GM12878 (cell line): ENCODE measurements around the gene RNF175. TPM values are rescaled to one million over a fixed set of nuclear protein-coding genes. Genes with fewer than 3 reads are reported as not detected.

Experiments used
- ATAC-seq: fragments of 200-7000 bp; cut with Tn5 transposase; 3 replicates; pipeline ENCODE4 v1.9.1; 2020; ENCODE audit warnings: mild to moderate bottlenecking, moderate library complexity
- BruUV-seq: library from RNA; stranded (reverse); fragments of 400-500 nt; replicated peaks from 2 replicates; lab custom pipeline; 2021; lab: Mats Ljungman, UMichigan
- CTCF ChIA-PET: fragments of 300-600 bp; sonication (Branson Sonifier 250); formaldehyde crosslinking; extraction: SDS; loops from one replicate; lab custom pipeline; 2021; ENCODE audit warnings: inconsistent platforms; lab: Yijun Ruan, JAX
- POLR2A ChIA-PET: fragments of 350-600 bp; formaldehyde crosslinking; extraction: SDS; loops from one replicate; lab custom pipeline; 2021; ENCODE audit warnings: inconsistent platforms; lab: Charles Lee
- RAD21 ChIA-PET: fragments of 300-600 bp; sonication (Branson Sonifier 250); formaldehyde crosslinking; loops from one replicate; lab custom pipeline; 2023; ENCODE audit warnings: antibody characterized with exemption; ENCODE audit not compliant: unreplicated experiment; lab: Charles Lee
- SMC1A ChIA-PET: fragments of 300-600 bp; sonication (Branson Sonifier 250); formaldehyde crosslinking; loops from one replicate; lab custom pipeline; 2023; ENCODE audit not compliant: unreplicated experiment, uncharacterized antibody; lab: Charles Lee
- DNase-seq: peaks from one replicate; pipeline ENCODE4 v3.0.0-alpha.2; 2011; ENCODE audit warnings: low read depth, low spot score
- FAIRE-seq: peaks from 3 replicates; lab custom pipeline; 2011; peaks lifted over from hg19 to GRCh38; lab: Jason Lieb, UNC
- H2AFZ ChIP-seq: 2 replicates; pipeline ENCODE4 v1.6.0; 2011; ENCODE audit warnings: low read depth, low read length, control low read depth; ENCODE audit not compliant: control insufficient read depth
- H3K27ac ChIP-seq: 2 replicates; pipeline ENCODE4 v1.5.1; 2011; ENCODE audit warnings: control low read depth; ENCODE audit not compliant: control insufficient read depth, insufficient read depth
- H3K27me3 ChIP-seq, 2 experiments: replicated peaks in 1 of 2; 2 replicates each; pipeline versions ENCODE4 v1.6.0 to v1.6.1; 2011; ENCODE audit warnings: low read length in 1 of 2; ENCODE audit not compliant: control insufficient read depth in 2 of 2, insufficient read depth in 2 of 2
- H3K36me3 ChIP-seq, 2 experiments: 2 replicates each; pipeline ENCODE4 v1.5.1; 2011; ENCODE audit warnings: low read length in 1 of 2; ENCODE audit not compliant: control insufficient read depth in 2 of 2, insufficient read depth in 2 of 2
- H3K4me1 ChIP-seq: 2 replicates; pipeline ENCODE4 v1.6.1; 2011; ENCODE audit warnings: mild to moderate bottlenecking, low read length, moderate library complexity, mixed read lengths; ENCODE audit not compliant: control insufficient read depth, insufficient read depth
- H3K4me2 ChIP-seq: 2 replicates; pipeline ENCODE4 v1.6.0; 2011; ENCODE audit warnings: control low read depth; ENCODE audit not compliant: control insufficient read depth, insufficient read depth
- H3K4me3 ChIP-seq: fragments of 200-600 bp; sonication (generic); 2 replicates; pipeline ENCODE4 v1.5.1; 2016
- H3K79me2 ChIP-seq: 2 replicates; pipeline ENCODE4 v1.6.0; 2011; ENCODE audit warnings: low read length; ENCODE audit not compliant: control insufficient read depth, insufficient read depth
- H3K9ac ChIP-seq: 2 replicates; pipeline ENCODE4 v1.8.0; 2011; ENCODE audit warnings: low read length, control low read depth, mixed read lengths; ENCODE audit not compliant: control insufficient read depth, insufficient read depth
- H3K9me3 ChIP-seq: replicated peaks from 3 replicates; pipeline ENCODE4 v1.5.1; 2011; ENCODE audit warnings: mild to moderate bottlenecking, low read length; ENCODE audit not compliant: control insufficient read depth, insufficient read depth
- H4K20me1 ChIP-seq: 2 replicates; pipeline ENCODE4 v1.6.0; 2011; ENCODE audit not compliant: control insufficient read depth, insufficient read depth
- BRCA1 ChIP-seq: IDR thresholded peaks from 2 replicates; pipeline ENCODE4 v1.6.1; 2011; ENCODE audit warnings: low read depth, low read length, improper control_type of control experiment
- CBX5 ChIP-seq: sonication (generic); IDR thresholded peaks from 2 replicates; pipeline ENCODE4 v1.6.1; 2016; ENCODE audit warnings: low read depth, moderate library complexity, mild to moderate bottlenecking, inconsistent platforms
- E2F8 ChIP-seq: fragments of 450-650 bp; IDR thresholded peaks from 2 replicates; pipeline ENCODE4 v1.6.1; 2018; ENCODE audit warnings: mild to moderate bottlenecking, low read depth, moderate library complexity; ENCODE audit not compliant: partially characterized antibody
- EGR1 ChIP-seq, 2 experiments: IDR thresholded peaks; 1 replicate in 1 of 2; 2 replicates in 1 of 2; pipeline ENCODE4 v1.6.1; 2011 to 2012; ENCODE audit warnings: low read depth in 2 of 2, low read length in 2 of 2, borderline replicate concordance in 1 of 2, mild to moderate bottlenecking in 1 of 2, moderate library complexity in 1 of 2
- GATAD2B ChIP-seq: fragments of 450-650 bp; conservative IDR thresholded peaks from 2 replicates; pipeline ENCODE4 v1.6.1; 2017; ENCODE audit warnings: low read depth, mild to moderate bottlenecking, moderate library complexity
- IRF4 ChIP-seq: IDR thresholded peaks from 2 replicates; pipeline ENCODE4 v1.6.1; 2011; ENCODE audit warnings: low read depth, low read length
- KLF5 ChIP-seq: fragments of 450-650 bp; IDR thresholded peaks from 2 replicates; pipeline ENCODE4 v1.6.1; 2014; ENCODE audit warnings: mild to moderate bottlenecking; ENCODE audit not compliant: partially characterized antibody
- NBN ChIP-seq: fragments of 450-650 bp; IDR thresholded peaks from 2 replicates; pipeline ENCODE4 v1.6.1; 2016
- RBBP5 ChIP-seq: fragments of 200-600 bp; sonication (generic); conservative IDR thresholded peaks from 2 replicates; pipeline ENCODE4 v1.6.1; 2016
- RELB ChIP-seq: fragments of 450-650 bp; IDR thresholded peaks from 2 replicates; pipeline ENCODE4 v1.6.1; 2017; ENCODE audit warnings: low read depth, mild to moderate bottlenecking, moderate library complexity
- WRNIP1 ChIP-seq: IDR thresholded peaks from 2 replicates; pipeline ENCODE4 v1.6.1; 2011; ENCODE audit warnings: low read depth, low read length, improper control_type of control experiment, borderline replicate concordance
- ZNF622 ChIP-seq: fragments of 450-650 bp; IDR thresholded peaks from 2 replicates; pipeline ENCODE4 v1.6.1; 2017; ENCODE audit warnings: mild to moderate bottlenecking, inconsistent platforms
- ZNF687 ChIP-seq: fragments of 450-650 bp; IDR thresholded peaks from 2 replicates; pipeline ENCODE4 v1.6.1; 2017; ENCODE audit warnings: mild to moderate bottlenecking, moderate library complexity
- WGBS: methylation state at CpG from one replicate; pipeline ENCODE4 v1.1.6; 2016; ENCODE audit warnings: low lambda C conversion rate; ENCODE audit not compliant: insufficient replicate concordance, insufficient coverage; ENCODE audit errors: missing lambda C conversion rate; 5-methylcytosine and 5-hydroxymethylcytosine counted together
- in situ Hi-C: fragments of 300-500 bp; cut with MboI; formaldehyde crosslinking; loops from 9 replicates; pipeline ENCODE4 v1.14.3; 2018; ENCODE audit warnings: mixed read lengths
- intact Hi-C: fragments of 100-400 bp; cut with micrococcal nuclease; formaldehyde crosslinking; loops from one replicate; pipeline ENCODE4 v1.14.2; 2022; ENCODE audit not compliant: unreplicated experiment
- polyA plus RNA-seq, 11 experiments: library from polyadenylated mRNA; depleted of rRNA in 4 of 11; unstranded in 6 of 11; stranded (reverse) in 5 of 11; fragments of >200 nt; fragmentation: Nextera tagmentation in 4 of 11; fragmentation: Illumina TruSeq in 1 of 11; extraction: Ambion mirVana in 4 of 11; extraction: Trizol in 1 of 11; gene quantifications; 1 replicate in 1 of 11; 2 replicates in 10 of 11; pipeline versions ENCODE4 v1.2.1 to v1.2.3, GENCODE V29; 2011 to 2016; ENCODE audit warnings: inconsistent platforms in 2 of 11, missing spikeins in 2 of 11, low read depth in 1 of 11
- total RNA-seq, 4 experiments: library from RNA; depleted of rRNA in 3 of 4; stranded (reverse); fragments of >200 nt in 3 of 4; fragmentation: Illumina TruSeq in 1 of 4; extraction: Trizol in 1 of 4; gene quantifications; 2 replicates each; pipeline versions ENCODE4 v1.2.1 to v1.2.3, GENCODE V29; 2013 to 2021

RNF175 gene
- total and polyA plus RNA-seq, 10 of the 15 experiments (the other 5 are each of a cell fraction or from before 2014, with no cell fraction given): not detected

- SMC1A ChIA-PET: interaction anchor here (0.9 kb wide), 1 partner anchor 99 kb away, joined by 3 read pairs; no protein-coding TSS in a partner anchor
- no TSS peak for BruUV-seq
- DNase-seq (no peak), FAIRE-seq (no peak), ATAC-seq (no peak)
- intact Hi-C loops (loop anchor here (10.0 kb wide), 1 partner anchor 846 kb away; no protein-coding TSS in a partner anchor), in situ Hi-C loops (no loop called here)
- no peak for TF ChIP-seq GATAD2B
- TF ChIP-seq BRCA1: no peak
- TF ChIP-seq ZNF687: no peak
- TF ChIP-seq ZNF622: no peak
- TF ChIP-seq NBN: no peak
- no peak for TF ChIP-seq WRNIP1
- TF ChIP-seq KLF5: no peak
- TF ChIP-seq IRF4: no peak
- no peak for TF ChIP-seq RELB
- TF ChIP-seq E2F8: no peak
- no peak for TF ChIP-seq RBBP5
- TF ChIP-seq EGR1 (IDR thresholded peaks at IDR 0.05; ENCODE audit: borderline replicate concordance in 1 of 2, low read depth in 2 of 2, low read length in 2 of 2): no peak
- TF ChIP-seq CBX5: no peak
- H3K9me3 ChIP-seq: no peaks in the 10 kb centered on the region; the same call in 2 of the 3 replicates
- no peaks in the 10 kb centered on the region for H3K79me2 ChIP-seq
- H3K27me3 ChIP-seq: peaks cover 0 to 7% of the 10 kb centered on the region in 2 experiments; a peak in 1 of 4 replicates
- H3K4me3 ChIP-seq: no peak overlapping the region
- H3K9ac ChIP-seq: no peak overlapping the region
- POLR2A ChIA-PET: no interaction called here
- no peaks in the 10 kb centered on the region for H3K36me3 ChIP-seq
- H4K20me1 ChIP-seq: no peaks in the 10 kb centered on the region
- 25% methylated on average over 1 of the region's 1 CpG for WGBS
- H3K4me1 ChIP-seq: 0 out of 2 replicates have a peak, but pooled peaks cover 3% of the 10 kb centered on the region
- RAD21 ChIA-PET: no interaction called here
- no peak overlapping the region for H3K27ac ChIP-seq
- H2AFZ ChIP-seq: no peak overlapping the region
- no peak overlapping the region for H3K4me2 ChIP-seq
- CTCF ChIA-PET: no interaction called here
These were observed 18.6 kb upstream of the RNF175 start for GRCh38 chr4:153778383-153778782.
